RCC 7860 (cell line): Measurements from ENCODE around the gene PRDM5.
"Not testable (repeated sequence)": the region's sequence is repeated elsewhere in the genome, so short reads cannot be mapped to it uniquely, and the experiment has no call there.

Experiments used
- DNase-seq: peaks from one replicate; pipeline ENCODE4 v3.0.0-alpha.2; 2015; ENCODE audit warnings: low spot score
- FAIRE-seq: peaks from 2 replicates; lab custom pipeline; 2012; peaks lifted over from hg19 to GRCh38; lab: Jason Lieb, UNC

Gene PRDM5

GRCh38 chr4:120763650-120764049 lies 158.9 kb downstream of the PRDM5 start:
- DNase-seq (no peak), FAIRE-seq (no peak)

DNA sequence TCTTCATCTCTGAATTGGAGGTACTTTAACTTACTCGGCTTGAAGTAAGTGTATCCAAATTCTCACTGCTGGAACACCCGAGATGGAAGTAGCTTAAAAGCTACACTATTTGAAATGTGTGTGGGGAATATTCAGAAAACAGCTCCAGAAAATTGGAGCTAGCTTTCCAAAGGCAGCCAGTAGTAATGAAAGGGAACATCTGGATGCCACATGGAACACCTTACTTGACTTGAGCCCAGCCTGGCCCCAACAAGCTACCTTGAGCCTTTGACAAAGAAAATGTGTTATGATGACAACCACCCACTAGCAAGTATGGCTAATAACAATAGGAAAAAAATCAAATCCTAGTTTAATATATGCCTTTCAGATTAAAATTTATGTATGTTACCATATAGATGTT lies 161.5 kb downstream of the PRDM5 start:
- DNase-seq (no peak), FAIRE-seq (no peak)

DNA sequence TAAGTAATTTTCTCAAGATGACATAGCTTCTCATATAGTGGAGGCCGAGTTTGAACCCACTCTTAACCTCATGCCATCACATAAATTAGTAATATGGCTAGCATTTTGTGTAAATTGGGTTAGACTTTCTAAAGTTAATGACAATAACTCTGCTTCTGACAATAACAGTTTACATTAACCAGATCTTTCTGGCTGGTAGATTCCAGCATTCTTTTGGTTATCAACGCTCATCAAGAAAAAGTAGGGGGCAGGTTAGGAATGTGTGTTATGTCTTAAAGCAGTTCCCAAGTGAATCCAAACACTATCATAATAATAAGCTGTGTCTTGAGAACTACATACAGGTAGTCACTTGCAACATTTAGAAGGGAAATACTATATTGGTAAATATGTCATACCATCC lies 162.5 kb downstream of the PRDM5 start:
- no peak for FAIRE-seq
- DNase-seq: no peak

DNA sequence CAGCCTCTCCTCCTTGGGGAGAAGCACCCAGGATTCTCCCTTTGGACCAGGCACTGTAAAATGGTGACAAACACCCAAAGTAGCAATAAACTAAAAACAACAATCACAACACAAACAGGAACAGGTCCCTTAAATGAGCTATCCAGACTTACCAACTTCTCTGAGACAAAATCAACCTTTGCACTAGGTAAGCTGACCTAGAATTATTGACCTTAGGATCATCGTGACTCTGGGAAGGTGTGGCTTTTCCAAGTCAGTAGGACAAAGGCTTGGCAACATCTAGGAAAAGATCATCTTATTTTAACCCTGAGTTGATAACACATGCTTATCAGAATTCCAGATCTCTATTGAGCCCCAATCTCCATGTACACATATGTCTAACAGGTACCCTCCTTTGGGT lies 166.7 kb downstream of the PRDM5 start:
- FAIRE-seq: no peak
- DNase-seq: no peak

DNA sequence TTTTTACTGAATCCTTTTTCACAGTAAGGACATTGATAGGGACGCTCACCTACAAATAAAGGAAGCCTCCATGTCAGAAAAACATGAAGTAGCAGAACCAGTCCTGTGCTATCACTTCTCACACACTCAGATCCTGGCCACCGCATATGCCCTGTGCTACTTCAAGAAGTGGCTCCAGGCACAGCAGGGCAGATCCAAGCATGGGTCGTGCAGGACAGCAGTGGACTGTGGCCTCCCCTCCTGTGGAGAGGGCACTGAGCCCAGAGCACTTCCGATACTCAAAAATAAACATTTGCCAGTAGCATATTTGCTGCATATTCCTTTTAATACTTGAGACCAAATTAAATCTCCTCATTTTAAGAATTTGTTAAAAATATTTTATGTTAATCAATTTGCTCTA lies 167.9 kb downstream of the PRDM5 start:
- FAIRE-seq: no peak

DNA sequence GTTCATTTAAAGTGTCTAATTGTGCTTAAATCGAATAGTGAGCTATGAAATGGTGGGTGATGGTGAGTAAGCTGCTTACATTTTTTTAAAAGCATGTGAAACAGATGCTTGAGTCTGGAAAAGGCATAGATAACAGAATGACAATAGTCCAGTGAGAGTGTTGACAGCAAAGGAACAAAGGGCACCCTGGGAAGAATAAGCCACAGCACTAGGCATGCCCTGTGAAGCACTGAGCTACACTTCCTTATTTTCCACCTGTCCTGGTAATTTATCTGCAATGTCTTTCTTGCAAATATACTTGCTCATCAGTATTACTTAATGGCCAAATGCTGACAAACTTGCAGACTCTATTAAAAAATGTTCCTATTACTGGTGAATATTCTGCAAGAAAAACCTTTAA lies 168.7 kb downstream of the PRDM5 start:
- no peak for DNase-seq
- no peak for FAIRE-seq

More for the DNA sequence above, 167.9 kb downstream of the PRDM5 start:
- DNase-seq: no peak

DNA sequence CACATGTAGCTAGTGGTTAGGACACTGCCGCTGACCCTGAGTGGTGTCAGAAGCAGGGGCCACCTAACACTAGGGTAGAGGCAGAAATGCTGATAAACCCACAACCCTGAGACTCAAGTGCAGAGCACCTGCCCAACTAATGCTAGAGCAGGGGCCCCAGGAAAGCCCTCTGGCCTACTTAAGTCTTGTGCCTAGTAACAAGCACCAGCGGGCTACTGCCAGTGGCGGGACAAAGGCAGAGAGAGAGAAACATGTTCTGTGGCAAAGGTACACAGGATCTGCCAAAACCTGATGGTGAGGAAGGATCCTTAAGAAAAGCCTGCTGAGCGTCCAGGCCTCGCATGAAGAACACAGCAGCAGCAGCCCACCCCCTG lies 172.4 kb downstream of the PRDM5 start:
- FAIRE-seq: no peak
- no peak for DNase-seq

- FAIRE-seq (no peak), DNase-seq (no peak)
Observed at GRCh38 chr4:120749445-120750151, 172.9 kb downstream of the PRDM5 start.

DNA sequence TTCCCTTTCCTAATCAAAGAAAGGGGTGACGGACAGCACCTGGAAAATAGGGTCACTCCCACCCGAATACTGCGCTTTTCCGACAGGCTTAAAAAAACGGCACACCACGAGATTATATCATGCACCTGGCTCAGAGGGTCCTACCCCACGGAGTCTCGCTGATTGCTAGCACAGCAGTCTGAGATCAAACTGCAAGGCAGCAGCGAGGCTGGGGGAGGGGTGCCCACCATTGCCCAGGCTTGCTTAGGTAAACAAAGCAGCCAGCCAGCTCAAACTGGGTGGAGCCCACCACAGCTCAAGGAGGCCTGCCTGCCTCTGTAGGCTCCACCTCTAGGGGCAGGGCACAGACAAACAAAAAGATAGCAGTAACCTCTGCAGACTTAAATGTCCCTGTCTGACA lies 180.9 kb downstream of the PRDM5 start:
- not testable (repeated sequence) for FAIRE-seq, DNase-seq

DNA sequence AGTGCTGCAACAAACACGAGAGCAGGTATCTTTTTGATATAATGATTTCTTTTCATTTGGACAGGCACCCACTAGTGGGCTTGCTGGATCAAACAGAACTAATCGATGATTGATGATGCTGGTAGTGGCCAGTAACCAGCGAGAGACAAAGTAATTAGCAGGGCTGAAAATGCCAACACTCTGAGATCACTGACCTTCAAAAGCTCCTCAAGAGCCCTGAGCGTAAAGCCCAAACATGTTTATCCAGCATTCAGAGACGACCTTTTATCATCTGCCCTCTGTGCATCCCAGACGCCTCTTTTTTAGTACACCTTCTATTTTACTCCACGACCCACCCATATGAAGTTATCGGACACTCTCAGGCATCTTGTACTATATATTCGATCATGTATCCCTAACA lies 186.2 kb downstream of the PRDM5 start:
- DNase-seq (no peak), FAIRE-seq (no peak)

DNA sequence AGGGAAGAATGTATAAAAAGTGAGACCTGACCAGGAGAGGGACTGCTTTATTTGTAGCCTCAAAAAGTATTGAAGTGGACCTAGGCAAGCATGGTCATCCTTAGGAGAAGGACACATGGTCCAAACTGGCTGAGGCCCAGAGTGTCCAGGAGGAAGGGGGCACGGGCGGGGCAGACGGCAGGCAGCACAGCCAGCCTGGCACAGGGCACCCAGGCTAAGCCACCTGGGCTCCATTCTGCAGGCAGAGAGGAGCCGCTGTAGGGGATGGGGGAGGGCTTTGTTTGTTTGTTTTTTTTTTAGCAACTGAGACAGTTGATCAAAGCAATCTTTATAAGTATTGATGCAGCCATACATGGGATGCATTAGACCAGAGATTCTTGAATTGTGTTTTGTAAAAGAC lies 188.6 kb downstream of the PRDM5 start:
- FAIRE-seq (no peak), DNase-seq (no peak)

DNA sequence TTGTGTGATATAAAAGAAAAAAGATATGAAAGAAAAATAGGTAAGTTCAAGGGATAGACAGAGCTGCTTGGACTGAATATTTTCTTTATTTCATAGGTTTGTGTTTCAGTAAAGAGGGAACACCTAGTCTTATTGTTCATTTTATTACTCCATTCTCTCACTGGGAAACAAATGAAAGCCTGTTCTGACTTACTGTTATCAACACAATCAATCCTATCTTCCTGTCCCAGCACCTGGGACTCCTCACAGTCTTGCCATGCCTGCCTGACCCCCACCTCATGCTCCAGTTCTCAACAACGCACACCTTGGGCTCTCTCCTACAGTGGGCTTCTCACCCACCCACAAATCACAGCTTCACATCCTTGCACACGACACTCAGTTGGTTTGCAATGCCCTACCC lies 189.5 kb downstream of the PRDM5 start:
- no peak for FAIRE-seq

GRCh38 chr4:120731561-120731960 lies 191.0 kb downstream of the PRDM5 start:
- no peak for FAIRE-seq

More for the DNA sequence above, 189.5 kb downstream of the PRDM5 start:
- no peak for DNase-seq

GRCh38 chr4:120730777-120731320 lies 191.7 kb downstream of the PRDM5 start:
- DNase-seq (no peak), FAIRE-seq (no peak)

More at GRCh38 chr4:120731561-120731960, 191.0 kb downstream of the PRDM5 start:
- DNase-seq: peak; percentile 31

- FAIRE-seq: no peak
- DNase-seq: no peak
Observed at GRCh38 chr4:120728892-120729675, 193.4 kb downstream of the PRDM5 start.

GRCh38 chr4:120725639-120726580 lies 196.6 kb downstream of the PRDM5 start:
- no peak for DNase-seq
- FAIRE-seq: no peak

DNA sequence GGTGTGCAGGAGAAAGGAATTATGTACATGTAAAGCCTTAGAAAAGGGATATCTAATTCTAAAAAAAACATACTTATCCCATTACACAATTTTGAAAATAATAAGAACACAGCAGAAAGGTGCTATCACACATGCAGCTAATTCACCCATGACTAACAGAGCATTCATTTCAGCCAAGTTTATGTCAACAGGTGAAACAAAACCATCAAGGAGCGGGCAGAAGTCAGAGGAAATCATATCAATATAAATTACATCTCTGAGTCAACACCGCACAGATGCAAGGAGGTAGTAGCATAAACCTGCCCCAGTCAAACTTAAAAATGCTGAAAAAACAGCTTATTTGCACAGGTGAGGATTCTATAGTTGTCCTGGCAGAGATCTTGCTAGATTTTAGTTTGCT lies 197.9 kb downstream of the PRDM5 start:
- DNase-seq: no peak
- FAIRE-seq: no peak

- FAIRE-seq: no peak
- no peak for DNase-seq
Observed at GRCh38 chr4:120723986-120724385, 198.5 kb downstream of the PRDM5 start.

DNA sequence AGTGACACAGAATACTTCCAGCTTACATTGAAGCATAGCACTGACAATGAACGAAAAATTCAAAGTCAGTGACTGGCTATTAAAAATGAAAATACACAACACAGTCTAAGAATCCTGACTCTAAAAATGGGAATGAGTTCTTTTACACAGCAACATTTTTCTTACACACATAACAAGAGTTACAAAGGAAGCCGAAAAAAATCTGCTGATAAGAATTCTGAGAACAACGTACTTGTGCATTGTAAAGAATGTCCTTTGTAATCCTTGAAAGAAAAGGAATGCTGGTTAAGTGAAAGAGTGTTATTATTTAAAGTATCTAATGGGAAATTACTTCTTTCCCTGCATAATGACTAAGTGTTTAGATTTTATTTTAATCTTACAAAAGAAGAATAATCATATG lies 199.4 kb downstream of the PRDM5 start:
- FAIRE-seq (no peak), DNase-seq (no peak)

DNA sequence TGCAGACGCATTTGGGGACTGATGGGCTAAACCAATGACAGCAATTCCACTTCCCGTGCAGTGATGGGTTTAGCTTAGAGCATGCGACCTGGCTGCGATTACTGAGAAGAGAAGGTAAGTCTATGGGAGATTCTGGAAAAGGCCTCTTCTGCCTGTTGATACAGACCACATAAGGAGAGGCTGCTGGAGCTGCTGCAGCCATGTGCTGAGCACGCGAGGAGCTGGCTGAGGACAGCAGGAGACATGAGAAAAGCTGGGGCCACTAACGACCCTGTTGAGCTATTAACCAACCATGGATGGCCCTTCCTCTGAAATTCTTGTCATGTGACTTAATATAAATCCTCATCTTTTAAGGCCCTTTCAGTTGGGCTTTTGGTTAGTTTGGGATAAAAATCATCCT lies 199.9 kb downstream of the PRDM5 start:
- DNase-seq: no peak
- FAIRE-seq: no peak

DNA sequence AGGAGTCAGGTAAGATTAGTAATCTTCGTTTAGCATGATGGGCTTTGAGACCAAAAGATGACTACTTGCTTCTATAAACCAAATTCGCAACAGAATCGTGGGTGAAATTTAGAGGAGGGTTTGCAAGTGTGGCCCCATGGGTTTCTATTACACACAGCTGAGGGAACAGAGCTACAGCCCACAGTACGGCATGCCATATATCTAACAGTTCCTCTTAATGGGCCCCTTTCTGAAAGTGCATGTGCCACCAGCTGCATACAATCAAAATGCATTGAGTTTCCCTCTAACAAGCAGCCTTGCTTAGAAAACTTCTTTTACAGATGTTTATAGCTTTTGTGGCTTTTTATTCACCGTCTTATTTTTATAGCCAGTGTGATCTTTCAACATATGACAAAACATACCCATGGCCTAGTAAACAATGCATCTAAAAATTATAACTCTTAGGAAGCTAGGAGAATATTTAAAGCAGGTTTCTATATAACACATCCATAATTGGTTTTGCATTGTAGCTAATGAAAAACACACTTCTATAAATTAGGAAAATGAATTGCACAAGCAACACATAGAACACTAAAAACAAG lies 202.1 kb downstream of the PRDM5 start:
- FAIRE-seq (no peak), DNase-seq (no peak)
